DMS 273 treated with DMSO at 0.1 percent for 48 hours (cell line): Measurements from ENCODE around the gene TRUB1.
"Not testable (repeated sequence)": the region's sequence is repeated elsewhere in the genome, so short reads cannot be mapped to it uniquely, and the experiment has no call there.

Experiments used
- DNase-seq: peaks from one replicate; lab custom pipeline; 2025; lab: John Stamatoyannopoulos, UW

The TRUB1 gene

GRCh38 chr10:114937962-114938855 is at the start of gene TRUB1:
Gene TRUB1 (plus strand): TSS chr10:114938195. CDS start chr10:114938254, 59 bp downstream.
- DNase-seq = peak; percentile 72

DNA sequence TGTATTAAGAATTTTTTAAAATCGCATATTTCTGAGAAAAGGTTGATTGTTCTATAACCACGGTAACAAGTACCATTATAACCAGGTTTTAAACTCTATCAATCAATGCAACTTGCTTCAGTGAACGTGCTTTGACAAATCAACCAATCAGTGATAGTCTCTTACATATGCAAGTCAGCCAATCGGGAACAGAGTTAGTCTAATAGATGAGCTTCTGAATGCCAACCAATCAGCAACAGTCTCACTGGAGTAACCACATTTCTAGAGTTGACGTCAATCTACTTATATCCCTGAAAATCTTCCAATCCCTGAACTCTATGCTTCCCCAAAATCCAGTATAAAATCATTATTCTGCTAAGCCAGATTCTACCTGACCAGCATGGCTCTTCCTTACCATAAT is 44.7 kb upstream of the TRUB1 start:
- DNase-seq = no peak

DNA sequence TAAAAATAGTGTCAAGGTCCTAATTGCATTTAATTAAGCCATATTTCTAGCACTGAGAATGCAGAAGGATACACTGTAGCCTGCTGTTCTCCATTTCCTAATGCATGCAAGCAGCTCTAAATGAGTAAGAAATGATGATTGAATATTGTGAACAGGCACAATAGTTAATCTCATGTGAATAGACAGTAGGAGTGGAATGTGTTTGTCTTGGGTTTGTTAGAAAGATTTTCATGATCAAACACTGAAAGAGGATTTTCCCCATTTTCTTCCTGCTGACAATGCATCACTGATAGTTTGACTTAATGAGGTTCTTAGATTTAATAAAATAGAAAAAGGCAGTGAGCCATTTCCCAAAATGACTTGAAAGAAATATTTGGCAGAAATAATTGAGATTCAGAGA is 43.1 kb upstream of the TRUB1 start:
- DNase-seq = no peak

GRCh38 chr10:114897011-114897410 is 41.0 kb upstream of the TRUB1 start:
- not testable (repeated sequence) for DNase-seq

- DNase-seq = no peak
Observed at GRCh38 chr10:114897593-114897992, 40.4 kb upstream of the TRUB1 start.

- no peak for DNase-seq
Observed at GRCh38 chr10:114899982-114900381, 38.0 kb upstream of the TRUB1 start.

DNA sequence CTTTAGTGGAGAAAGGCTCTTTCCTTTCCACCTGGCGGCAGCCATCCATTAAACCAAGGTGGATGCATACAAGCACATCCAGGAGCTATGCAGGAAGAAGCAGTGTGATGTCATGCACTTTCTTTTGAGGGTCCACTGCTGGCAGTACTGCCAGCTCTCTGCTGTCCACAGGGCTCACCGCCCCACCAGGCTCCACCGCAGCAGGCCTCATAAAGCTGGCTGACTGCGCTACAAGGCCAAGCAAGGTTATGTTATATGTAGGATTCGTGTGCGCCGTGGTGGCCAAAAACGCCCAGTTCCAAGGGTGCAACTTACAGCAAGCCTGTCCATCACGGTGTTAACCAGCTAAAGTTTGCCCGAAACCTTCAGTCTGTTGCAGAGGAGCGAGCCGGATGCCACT is 37.3 kb upstream of the TRUB1 start:
- DNase-seq = no peak

DNA sequence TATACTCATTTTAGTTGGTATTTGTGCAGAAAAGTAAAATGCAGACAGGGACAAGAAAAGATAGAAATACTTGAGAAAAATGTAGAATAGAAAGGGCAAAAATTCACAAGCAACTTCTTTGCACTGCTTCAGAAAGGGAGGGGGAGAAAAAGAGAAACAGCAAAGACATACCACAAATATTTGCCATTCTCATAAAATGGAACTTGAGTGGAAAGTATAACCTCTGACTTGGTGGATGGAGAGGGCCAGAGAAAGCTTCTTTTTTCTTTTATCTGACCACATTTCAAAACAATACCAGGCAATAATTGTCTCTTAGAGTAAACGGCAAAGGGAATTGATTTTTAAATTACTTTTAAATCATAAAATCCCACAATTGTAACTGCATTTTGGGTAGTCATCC is 35.8 kb upstream of the TRUB1 start:
- no peak for DNase-seq

GRCh38 chr10:114905450-114905849 is 32.5 kb upstream of the TRUB1 start:
- no peak for DNase-seq

- no peak for DNase-seq
Observed at GRCh38 chr10:114906981-114907380, 31.0 kb upstream of the TRUB1 start.

DNA sequence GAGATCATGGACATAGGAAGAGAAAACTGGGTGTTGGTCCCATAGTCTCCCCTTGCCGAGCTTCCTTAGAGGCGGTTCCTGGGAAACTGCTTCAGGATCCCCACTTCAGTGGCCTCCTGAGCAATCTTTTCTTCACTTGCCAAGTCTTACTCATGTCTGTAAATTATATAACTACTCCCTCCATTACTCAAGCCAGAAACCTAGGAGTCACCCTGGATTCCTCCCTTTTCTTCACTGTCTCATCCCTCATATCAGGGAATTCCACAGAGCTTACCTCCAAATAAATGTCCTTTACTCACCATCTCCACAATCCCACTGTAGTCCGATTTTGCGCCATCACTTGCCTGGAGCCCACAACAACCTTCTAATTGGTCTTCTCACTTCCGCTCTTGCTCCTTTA is 29.1 kb upstream of the TRUB1 start:
- DNase-seq = no peak

- no peak for DNase-seq
Observed at GRCh38 chr10:114911052-114911711, 26.8 kb upstream of the TRUB1 start.

- DNase-seq = no peak
Observed at GRCh38 chr10:114911801-114912469, 26.1 kb upstream of the TRUB1 start.

- no peak for DNase-seq
Observed at GRCh38 chr10:114912470-114912859, 25.5 kb upstream of the TRUB1 start.

GRCh38 chr10:114914560-114914959 is 23.4 kb upstream of the TRUB1 start:
- no peak for DNase-seq

DNA sequence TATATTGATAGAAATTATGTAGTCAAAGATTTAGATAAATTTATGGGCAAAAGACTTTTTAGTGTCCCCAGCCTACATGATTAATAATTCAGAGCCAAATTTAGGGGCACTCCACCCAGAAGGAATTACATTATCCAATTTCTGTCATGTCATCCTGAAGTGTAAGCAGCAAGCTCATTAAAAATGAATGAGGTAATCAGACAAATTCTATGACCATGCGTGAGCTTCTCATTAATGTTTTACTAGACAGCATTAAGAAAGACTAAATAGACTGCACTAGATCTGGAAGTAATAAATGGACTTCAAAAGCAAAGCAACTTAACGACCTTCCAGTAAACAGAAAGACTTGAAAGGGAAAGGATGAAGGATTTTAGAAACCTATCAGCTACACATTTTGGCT is 22.7 kb upstream of the TRUB1 start:
- DNase-seq = no peak

DNA sequence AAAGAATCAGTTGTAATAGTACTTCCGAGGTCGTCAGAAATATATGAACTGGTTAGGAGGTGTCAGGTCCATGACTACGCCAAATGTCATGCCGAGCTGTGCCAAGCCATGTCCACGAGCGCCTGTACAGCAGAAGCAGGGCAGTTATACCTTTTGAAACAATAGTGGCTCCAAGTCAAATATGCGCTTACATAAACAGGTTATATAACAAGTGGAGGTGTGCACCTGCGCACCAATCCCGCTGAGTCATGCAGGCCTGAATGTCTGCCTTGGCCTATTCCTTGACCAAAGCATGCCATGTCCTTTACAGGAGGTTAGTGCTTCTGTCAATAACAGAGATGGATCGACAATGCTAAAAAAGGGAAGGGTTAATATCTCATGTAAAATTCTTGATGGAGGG is 21.3 kb upstream of the TRUB1 start:
- DNase-seq = no peak

DNA sequence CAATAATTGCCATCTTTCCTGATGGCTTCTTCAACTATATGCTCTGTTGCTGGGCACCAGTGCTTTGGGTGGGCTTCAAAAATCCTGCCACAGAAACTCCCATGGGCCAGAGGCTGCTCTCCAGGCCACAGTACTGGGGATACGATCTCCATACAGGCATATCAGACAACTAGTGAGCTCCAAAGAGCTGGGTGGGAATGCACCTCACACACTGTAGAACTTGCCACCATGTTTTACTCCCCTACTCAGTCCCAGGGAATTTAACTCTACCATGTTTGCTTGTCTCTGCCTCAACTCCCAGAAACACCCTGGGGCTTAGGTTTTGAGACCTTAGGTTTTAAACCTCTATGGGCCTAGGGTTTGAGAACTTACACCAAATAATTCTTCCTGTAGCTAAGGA is 20.5 kb upstream of the TRUB1 start:
- DNase-seq = no peak

GRCh38 chr10:114917927-114918672 is 19.9 kb upstream of the TRUB1 start:
- no peak for DNase-seq

- DNase-seq = no peak
Observed at GRCh38 chr10:114920459-114920858, 17.5 kb upstream of the TRUB1 start.

DNA sequence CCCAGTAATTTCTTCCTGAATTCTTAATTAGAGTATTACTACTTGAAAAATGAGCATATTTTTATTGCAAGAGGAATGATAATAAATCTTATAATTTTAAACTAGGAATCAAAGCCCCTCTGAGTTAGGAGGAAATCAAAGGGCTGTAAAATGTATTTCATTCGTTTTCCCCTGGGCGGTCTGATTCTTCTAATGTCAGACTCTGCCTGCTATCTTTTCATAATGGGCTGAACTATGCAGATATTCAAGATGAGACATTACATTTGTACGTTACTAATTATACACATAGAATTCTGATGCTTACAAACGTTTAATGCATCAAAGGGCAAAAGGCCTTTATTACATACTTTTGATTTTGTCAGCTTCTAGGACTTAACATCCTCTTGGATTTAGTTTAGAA is 16.0 kb upstream of the TRUB1 start:
- no peak for DNase-seq

DNA sequence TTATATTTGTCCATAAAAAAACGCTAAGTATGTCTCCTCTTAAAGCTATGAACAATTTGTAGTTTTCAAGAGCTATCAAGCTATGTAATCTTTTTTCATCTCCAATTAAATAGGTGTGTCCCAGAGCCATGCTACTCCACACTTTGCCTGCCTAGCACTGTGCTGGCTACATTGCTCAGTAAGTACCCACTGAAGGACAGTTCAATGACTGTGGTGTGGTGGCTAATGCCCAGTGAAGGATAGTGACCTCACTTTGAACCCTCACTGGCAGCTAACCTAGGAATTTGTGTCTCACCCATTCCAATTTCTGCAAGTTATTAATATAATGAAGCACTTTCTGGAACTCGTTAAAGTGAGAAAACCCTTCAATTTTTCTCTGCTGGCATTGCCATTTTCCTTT is 14.4 kb upstream of the TRUB1 start:
- no peak for DNase-seq
